ENCODE results near the gene PFDN6. TPM values are rescaled to one million over a fixed set of nuclear protein-coding genes. Genes with fewer than 3 reads are reported as not detected.
A peak's percentile ranks its signal among the peaks of the same experiment; 100 is the strongest.

Gene PFDN6
- polyA plus RNA-seq, 1 donor (not counting 4 experiments of a cell fraction or from before 2014, with no cell fraction given) = 106 TPM

DNA sequence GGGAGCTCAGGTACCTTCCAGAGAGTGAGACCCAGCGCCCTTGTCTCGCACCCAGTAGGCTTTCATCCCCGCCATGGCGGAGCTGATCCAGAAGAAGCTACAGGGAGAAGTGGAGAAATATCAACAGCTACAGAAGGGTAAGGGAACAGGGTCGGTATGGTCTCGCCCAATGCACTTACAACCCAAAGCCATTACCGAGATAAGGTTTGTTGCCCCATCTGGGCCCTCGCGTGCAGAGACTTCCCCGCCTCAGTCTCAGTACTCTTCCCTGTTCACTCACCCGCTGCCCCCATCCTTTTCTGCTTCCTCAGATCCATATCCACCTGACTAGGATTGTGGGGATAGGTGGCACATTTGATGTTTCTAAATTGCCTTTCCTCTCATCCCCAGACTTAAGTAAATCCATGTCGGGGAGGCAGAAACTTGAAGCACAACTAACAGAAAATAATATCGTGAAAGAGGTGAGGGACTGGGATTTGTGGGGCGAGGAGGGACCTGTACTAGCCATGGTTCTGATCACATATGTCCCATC, 449 bp downstream of the PFDN6 start:
- peak overlapping the region; percentile 99 for H3K4me2 ChIP-seq (ENCODE audit: control insufficient read depth, extremely low read depth, insufficient read depth, low read depth, low read length)
- H3K4me3 ChIP-seq (ENCODE audit: control insufficient read depth in 2 of 3, extremely low read depth in 1 of 3, insufficient read depth in 2 of 3, low read depth in 1 of 3, low read length in 3 of 3) = peak overlapping the region; percentile 54 to 98 (median 95)
- FAIRE-seq = no peak
- dilution Hi-C loops (cut with MboI; ENCODE audit: extremely low pct_ligation_motif_present, low sequenced_read_pairs) = no loop called here
- peak overlapping the region; percentile 95 for H2AFZ ChIP-seq (ENCODE audit: control insufficient read depth, low read length)
- no peaks in the 10 kb centered on the region for H4K20me1 ChIP-seq (ENCODE audit: control insufficient read depth, extremely low read depth, insufficient read depth, low read length)
- H3K4me1 ChIP-seq (ENCODE audit: control insufficient read depth, extremely low read depth, insufficient read depth, low read length) = peaks cover 20% of the 10 kb centered on the region
- DNase-seq (ENCODE audit: low read depth, low spot score) = no peak
- TF ChIP-seq EZH2 (IDR thresholded peaks at IDR 0.05; ENCODE audit: low read length) = no peak
- TF ChIP-seq, protein P1, sequence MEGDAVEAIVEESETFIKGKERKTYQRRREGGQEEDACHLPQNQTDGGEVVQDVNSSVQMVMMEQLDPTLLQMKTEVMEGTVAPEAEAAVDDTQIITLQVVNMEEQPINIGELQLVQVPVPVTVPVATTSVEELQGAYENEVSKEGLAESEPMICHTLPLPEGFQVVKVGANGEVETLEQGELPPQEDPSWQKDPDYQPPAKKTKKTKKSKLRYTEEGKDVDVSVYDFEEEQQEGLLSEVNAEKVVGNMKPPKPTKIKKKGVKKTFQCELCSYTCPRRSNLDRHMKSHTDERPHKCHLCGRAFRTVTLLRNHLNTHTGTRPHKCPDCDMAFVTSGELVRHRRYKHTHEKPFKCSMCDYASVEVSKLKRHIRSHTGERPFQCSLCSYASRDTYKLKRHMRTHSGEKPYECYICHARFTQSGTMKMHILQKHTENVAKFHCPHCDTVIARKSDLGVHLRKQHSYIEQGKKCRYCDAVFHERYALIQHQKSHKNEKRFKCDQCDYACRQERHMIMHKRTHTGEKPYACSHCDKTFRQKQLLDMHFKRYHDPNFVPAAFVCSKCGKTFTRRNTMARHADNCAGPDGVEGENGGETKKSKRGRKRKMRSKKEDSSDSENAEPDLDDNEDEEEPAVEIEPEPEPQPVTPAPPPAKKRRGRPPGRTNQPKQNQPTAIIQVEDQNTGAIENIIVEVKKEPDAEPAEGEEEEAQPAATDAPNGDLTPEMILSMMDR (optimal IDR thresholded peaks at IDR 0.05 in 1 of 3, IDR thresholded peaks at IDR 0.05 in 1 of 3, conservative IDR thresholded peaks at IDR 0.05 in 1 of 3; ENCODE audit: extremely low read depth in 1 of 3, insufficient read depth in 2 of 3, low read length in 3 of 3) = no peak
- H3K36me3 ChIP-seq (ENCODE audit: control insufficient read depth in 2 of 2, extremely low read depth in 1 of 2, insufficient read depth in 2 of 2, low read length in 2 of 2) = peaks cover 35 to 47% of the 10 kb centered on the region in 2 experiments
- H3K79me2 ChIP-seq (ENCODE audit: control insufficient read depth, insufficient read depth, low read length) = peaks cover 49% of the 10 kb centered on the region
- no peaks in the 10 kb centered on the region for H3K9me3 ChIP-seq (ENCODE audit: control insufficient read depth, low read depth, low read length)
- H3K9me1 ChIP-seq (ENCODE audit: control insufficient read depth, extremely low read depth, insufficient read depth, low read length) = no peaks in the 10 kb centered on the region
- H3K27me3 ChIP-seq (ENCODE audit: control insufficient read depth, extremely low read depth, insufficient read depth, low read length) = no peaks in the 10 kb centered on the region
- H3K27ac ChIP-seq (ENCODE audit: control insufficient read depth, insufficient read depth, low read length) = peak overlapping the region; percentile 85
- H3K9ac ChIP-seq (ENCODE audit: control insufficient read depth, extremely low read depth, insufficient read depth, low read length) = peak overlapping the region; percentile 95

DNA sequence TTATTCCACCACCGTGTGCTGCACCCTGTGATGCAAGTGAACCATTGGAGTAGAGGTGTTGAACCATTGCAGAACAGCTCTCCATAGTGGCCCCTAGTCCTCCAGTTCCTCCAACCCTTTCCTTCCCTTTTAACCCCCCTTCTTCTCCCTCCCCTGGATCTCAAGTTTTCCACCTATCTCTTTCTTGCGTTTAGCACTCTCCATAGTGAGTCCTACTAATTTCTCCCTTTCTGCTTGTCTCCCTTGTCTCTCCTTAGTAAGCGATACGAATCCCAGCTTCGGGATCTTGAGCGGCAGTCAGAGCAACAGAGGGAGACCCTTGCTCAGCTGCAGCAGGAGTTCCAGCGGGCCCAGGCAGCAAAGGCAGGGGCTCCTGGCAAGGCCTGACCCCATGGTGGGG, 1.1 kb downstream of the PFDN6 start:
- no peaks in the 10 kb centered on the region for H3K9me1 ChIP-seq (ENCODE audit: control insufficient read depth, extremely low read depth, insufficient read depth, low read length)

More for the DNA sequence above, 1.1 kb downstream of the PFDN6 start:
- Histone ChIP-seq H2AFZ (ENCODE audit: control insufficient read depth, low read length) (no peak overlapping the region), H3K79me2 (ENCODE audit: control insufficient read depth, insufficient read depth, low read length) (peaks cover 49% of the 10 kb centered on the region), H3K36me3 (ENCODE audit: control insufficient read depth in 2 of 2, extremely low read depth in 1 of 2, insufficient read depth in 2 of 2, low read length in 2 of 2) (peaks cover 37 to 49% of the 10 kb centered on the region in 2 experiments), H3K4me1 (ENCODE audit: control insufficient read depth, extremely low read depth, insufficient read depth, low read length) (peaks cover 20% of the 10 kb centered on the region), H3K27ac (ENCODE audit: control insufficient read depth, insufficient read depth, low read length) (peak overlapping the region; percentile 85), H3K4me2 (ENCODE audit: control insufficient read depth, extremely low read depth, insufficient read depth, low read depth, low read length) (peak overlapping the region; percentile 99), H3K9ac (ENCODE audit: control insufficient read depth, extremely low read depth, insufficient read depth, low read length) (peak overlapping the region; percentile 95), H3K27me3 (ENCODE audit: control insufficient read depth, extremely low read depth, insufficient read depth, low read length) (no peaks in the 10 kb centered on the region), H4K20me1 (ENCODE audit: control insufficient read depth, extremely low read depth, insufficient read depth, low read length) (no peaks in the 10 kb centered on the region), H3K4me3 (ENCODE audit: control insufficient read depth in 2 of 3, extremely low read depth in 1 of 3, insufficient read depth in 2 of 3, low read depth in 1 of 3, low read length in 3 of 3) (peak overlapping the region; percentile 54 to 98 (median 95)), H3K9me3 (ENCODE audit: control insufficient read depth, low read depth, low read length) (no peaks in the 10 kb centered on the region)
- FAIRE-seq (no peak), DNase-seq (ENCODE audit: low read depth, low spot score) (no peak)
- TF ChIP-seq EZH2 (IDR thresholded peaks at IDR 0.05; ENCODE audit: low read length) = no peak
- TF ChIP-seq, protein P1 (optimal IDR thresholded peaks at IDR 0.05 in 1 of 3, IDR thresholded peaks at IDR 0.05 in 1 of 3, conservative IDR thresholded peaks at IDR 0.05 in 1 of 3; ENCODE audit: extremely low read depth in 1 of 3, insufficient read depth in 2 of 3, low read length in 3 of 3) = no peak
- dilution Hi-C loops (cut with MboI; ENCODE audit: extremely low pct_ligation_motif_present, low sequenced_read_pairs) = no loop called here
